NB4 (cell line): ENCODE data around the gene METTL13.
A peak's percentile ranks its signal among the peaks of the same experiment; 100 is the strongest.

Source experiments
- DNase-seq: peaks from one replicate; pipeline ENCODE4 v3.0.0; 2010; ENCODE audit warnings: low read depth
- H3K4me3 ChIP-seq: one replicate; pipeline ENCODE4 v1.5.1; 2011; ENCODE audit warnings: mild to moderate bottlenecking, low read depth, low read length, moderate library complexity
- CTCF ChIP-seq: IDR thresholded peaks from one replicate; pipeline ENCODE4 v1.5.1; 2012; ENCODE audit warnings: low read depth, low read length
- MAX ChIP-seq: IDR thresholded peaks from 2 replicates; pipeline ENCODE4 v1.6.1; 2011; ENCODE audit warnings: low read depth, low read length
- MYC ChIP-seq: IDR thresholded peaks from 2 replicates; pipeline ENCODE4 v1.6.1; 2011; ENCODE audit warnings: low read depth, low read length
- POLR2A ChIP-seq: IDR thresholded peaks from 2 replicates; pipeline ENCODE4 v1.6.1; 2011; ENCODE audit warnings: mild to moderate bottlenecking; ENCODE audit not compliant: insufficient read length; ENCODE audit errors: extremely low read depth

METTL13 gene

GRCh38 chr1:171801487-171801891 is 20.0 kb downstream of the METTL13 start:
- DNase-seq, result peak; percentile 44
- H3K4me3 ChIP-seq, result no peak overlapping the region
- no peak for TF ChIP-seq MAX
- TF ChIP-seq CTCF, result peak; percentile 59

- DNase-seq, result no peak
- TF ChIP-seq MAX (no peak), POLR2A (no peak), MYC (no peak), CTCF (no peak)
- H3K4me3 ChIP-seq, result no peak overlapping the region
Observed at GRCh38 chr1:171802207-171802606, 20.7 kb downstream of the METTL13 start.

- TF ChIP-seq MYC, result no peak
- no peak for TF ChIP-seq POLR2A
- TF ChIP-seq CTCF, result no peak
- TF ChIP-seq MAX, result no peak
- H3K4me3 ChIP-seq, result no peak overlapping the region
- DNase-seq, result no peak
Observed at GRCh38 chr1:171803045-171803444, 21.6 kb downstream of the METTL13 start.

GRCh38 chr1:171803461-171804022 is 22.1 kb downstream of the METTL13 start:
- DNase-seq, result no peak
- TF ChIP-seq MYC (no peak), POLR2A (no peak), CTCF (no peak), MAX (no peak)
- H3K4me3 ChIP-seq, result no peak overlapping the region

GRCh38 chr1:171805395-171806115 is 24.1 kb downstream of the METTL13 start:
- TF ChIP-seq POLR2A (no peak), MAX (no peak), CTCF (no peak), MYC (no peak)
- H3K4me3 ChIP-seq, result no peak overlapping the region
- no peak for DNase-seq
